ENCODE data around the gene DTNB. TPM values are rescaled to one million over a fixed set of nuclear protein-coding genes. Genes with fewer than 3 reads are reported as not detected.

Gene DTNB
- total RNA-seq, 2 donors from 2014 or later, result 4.3 to 4.4 TPM

DNA sequence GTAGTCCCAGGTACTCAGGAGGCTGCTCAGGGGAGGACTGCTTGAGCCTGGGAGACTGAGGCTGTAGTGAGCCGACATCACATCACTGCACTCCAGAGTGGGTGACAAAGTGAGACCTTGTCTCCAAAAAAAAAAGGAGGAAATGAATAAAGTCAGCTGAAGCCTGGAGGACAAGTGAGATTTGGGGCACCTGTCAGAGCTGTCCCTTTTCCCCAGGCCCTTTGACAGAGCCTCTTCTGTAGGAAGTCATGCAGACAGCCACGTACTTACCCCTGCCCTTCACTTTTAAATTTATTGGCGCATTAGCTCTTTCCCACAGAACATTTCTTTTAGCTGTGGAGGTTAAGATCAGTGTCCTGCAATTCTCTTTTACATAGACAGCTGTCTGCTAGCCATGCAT is 180.7 kb downstream of the DTNB start:
- DNase-seq (ENCODE audit: low spot score), result no peak
- no peaks in the 10 kb centered on the region for H3K27me3 ChIP-seq
- H3K36me3 ChIP-seq, result no peaks in the 10 kb centered on the region
- H3K27ac ChIP-seq, result no peak overlapping the region
- no peaks in the 10 kb centered on the region for H3K9me3 ChIP-seq
- TF ChIP-seq, protein P1, sequence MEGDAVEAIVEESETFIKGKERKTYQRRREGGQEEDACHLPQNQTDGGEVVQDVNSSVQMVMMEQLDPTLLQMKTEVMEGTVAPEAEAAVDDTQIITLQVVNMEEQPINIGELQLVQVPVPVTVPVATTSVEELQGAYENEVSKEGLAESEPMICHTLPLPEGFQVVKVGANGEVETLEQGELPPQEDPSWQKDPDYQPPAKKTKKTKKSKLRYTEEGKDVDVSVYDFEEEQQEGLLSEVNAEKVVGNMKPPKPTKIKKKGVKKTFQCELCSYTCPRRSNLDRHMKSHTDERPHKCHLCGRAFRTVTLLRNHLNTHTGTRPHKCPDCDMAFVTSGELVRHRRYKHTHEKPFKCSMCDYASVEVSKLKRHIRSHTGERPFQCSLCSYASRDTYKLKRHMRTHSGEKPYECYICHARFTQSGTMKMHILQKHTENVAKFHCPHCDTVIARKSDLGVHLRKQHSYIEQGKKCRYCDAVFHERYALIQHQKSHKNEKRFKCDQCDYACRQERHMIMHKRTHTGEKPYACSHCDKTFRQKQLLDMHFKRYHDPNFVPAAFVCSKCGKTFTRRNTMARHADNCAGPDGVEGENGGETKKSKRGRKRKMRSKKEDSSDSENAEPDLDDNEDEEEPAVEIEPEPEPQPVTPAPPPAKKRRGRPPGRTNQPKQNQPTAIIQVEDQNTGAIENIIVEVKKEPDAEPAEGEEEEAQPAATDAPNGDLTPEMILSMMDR (IDR thresholded peaks at IDR 0.05), result no peak
- H3K4me3 ChIP-seq, result no peak overlapping the region
- no peaks in the 10 kb centered on the region for H3K4me1 ChIP-seq

DNA sequence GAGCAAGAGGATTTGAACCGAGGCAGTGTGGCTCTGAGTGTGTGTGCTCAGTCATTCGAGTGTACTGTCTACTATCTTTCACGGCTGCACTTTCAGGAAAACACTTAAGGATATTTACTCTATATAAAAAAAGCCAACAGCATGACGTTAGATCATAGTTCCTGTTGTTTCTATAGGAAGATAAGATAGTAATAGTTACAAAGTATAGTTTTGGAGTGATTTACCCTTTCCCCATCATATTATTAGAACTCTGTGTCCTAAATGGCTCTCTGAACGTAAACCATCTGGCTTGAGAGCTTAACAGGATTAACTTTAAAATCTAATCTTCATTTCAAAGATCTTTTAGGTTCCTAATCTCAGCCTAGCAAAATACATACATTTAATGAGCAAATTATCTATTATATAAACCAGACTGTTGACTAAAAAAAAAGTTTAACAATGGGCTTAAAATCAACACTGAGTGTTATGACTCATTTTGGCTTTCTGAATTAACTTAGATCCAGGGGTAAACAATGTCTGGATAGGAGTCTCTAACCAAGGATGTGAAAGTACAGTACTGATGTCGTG is 181.3 kb downstream of the DTNB start:
- no peaks in the 10 kb centered on the region for H3K27me3 ChIP-seq
- DNase-seq (ENCODE audit: low spot score), result no peak
- H3K4me1 ChIP-seq, result no peaks in the 10 kb centered on the region
- H3K27ac ChIP-seq, result no peak overlapping the region
- no peak overlapping the region for H3K4me3 ChIP-seq
- no peaks in the 10 kb centered on the region for H3K9me3 ChIP-seq
- H3K36me3 ChIP-seq, result no peaks in the 10 kb centered on the region
- TF ChIP-seq, protein P1 (IDR thresholded peaks at IDR 0.05), result no peak

DNA sequence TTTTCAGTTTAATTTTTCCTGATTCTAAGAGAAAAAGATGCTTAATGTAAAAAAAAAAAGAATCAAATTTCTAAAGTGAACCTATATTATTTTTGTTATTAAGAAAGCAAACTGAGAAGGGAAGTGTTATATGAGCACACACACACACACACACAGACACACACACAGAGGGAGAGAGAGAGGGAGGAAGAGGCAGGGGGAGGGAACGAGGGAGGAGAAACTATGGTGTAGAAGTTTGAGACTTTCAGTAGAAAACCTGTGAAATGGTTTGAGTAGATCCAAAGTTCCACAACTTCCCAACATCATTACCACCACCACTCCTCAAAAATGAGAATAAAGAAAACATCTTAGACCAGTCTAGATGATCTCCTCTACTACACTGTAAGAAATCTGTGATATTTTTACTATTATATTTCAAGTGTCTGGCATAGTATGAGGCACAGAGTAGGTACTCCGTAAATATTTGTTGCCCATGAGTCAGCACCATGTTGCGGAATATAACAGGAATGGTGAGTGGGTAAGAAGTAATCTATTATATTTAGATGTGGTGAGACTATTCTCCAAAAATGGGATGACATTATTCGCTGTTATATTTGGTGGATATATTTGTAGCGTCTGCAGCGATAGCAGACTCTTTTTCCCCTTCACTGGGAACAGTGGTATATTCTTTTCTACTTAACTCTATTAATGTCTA is 182.2 kb downstream of the DTNB start:
- H3K27ac ChIP-seq, result no peak overlapping the region
- no peak for DNase-seq (ENCODE audit: low spot score)
- no peak overlapping the region for H3K4me3 ChIP-seq
- no peaks in the 10 kb centered on the region for H3K9me3 ChIP-seq
- no peaks in the 10 kb centered on the region for H3K4me1 ChIP-seq
- no peaks in the 10 kb centered on the region for H3K27me3 ChIP-seq
- no peaks in the 10 kb centered on the region for H3K36me3 ChIP-seq
- TF ChIP-seq, protein P1 (IDR thresholded peaks at IDR 0.05), result no peak

DNA sequence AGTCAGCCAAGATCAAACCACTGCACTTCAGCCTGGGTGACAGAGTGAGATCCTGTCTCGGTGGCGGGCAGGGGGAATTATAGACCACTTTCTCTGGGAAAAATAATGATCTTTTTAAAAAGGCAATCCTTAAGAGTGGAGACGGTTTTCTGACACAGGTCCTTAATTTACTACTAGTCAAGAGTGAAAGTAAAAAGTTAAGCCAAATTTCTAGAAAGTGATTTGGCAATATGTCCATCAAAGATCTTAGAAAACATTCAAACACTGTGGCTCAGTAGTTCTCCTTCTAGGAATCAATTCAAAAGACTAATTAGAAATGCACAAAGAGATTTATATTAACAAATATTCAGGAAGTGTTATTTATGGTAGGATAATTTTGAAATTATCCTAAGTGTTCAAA is 183.2 kb downstream of the DTNB start:
- Histone ChIP-seq H3K27me3 (no peaks in the 10 kb centered on the region), H3K9me3 (no peaks in the 10 kb centered on the region), H3K4me1 (no peaks in the 10 kb centered on the region), H3K36me3 (no peaks in the 10 kb centered on the region), H3K27ac (no peak overlapping the region), H3K4me3 (no peak overlapping the region)
- TF ChIP-seq, protein P1 (IDR thresholded peaks at IDR 0.05), result no peak
- no peak for DNase-seq (ENCODE audit: low spot score)

- TF ChIP-seq, protein P1 (IDR thresholded peaks at IDR 0.05), result no peak
- no peak for DNase-seq (ENCODE audit: low spot score)
- no peaks in the 10 kb centered on the region for H3K36me3 ChIP-seq
- no peak overlapping the region for H3K4me3 ChIP-seq
- H3K4me1 ChIP-seq, result no peaks in the 10 kb centered on the region
- H3K27me3 ChIP-seq, result no peaks in the 10 kb centered on the region
- no peak overlapping the region for H3K27ac ChIP-seq
- no peaks in the 10 kb centered on the region for H3K9me3 ChIP-seq
Observed at GRCh38 chr2:25489631-25490030, 183.7 kb downstream of the DTNB start.

All from right atrium auricular region (tissue), 2 donors.